Measurements from ENCODE around the gene IFIT1B.
"Not testable (repeated sequence)": the region's sequence is repeated elsewhere in the genome, so short reads cannot be mapped to it uniquely, and the experiment has no call there.

The IFIT1B gene

GRCh38 chr10:89410551-89410950 is 32.7 kb downstream of the IFIT1B start:
- no CpG with 5 or more reads among the region's 5 CpGs for WGBS (ENCODE audit: extremely low coverage, insufficient coverage, insufficient read length)

GRCh38 chr10:89411135-89411534 is 33.3 kb downstream of the IFIT1B start:
- H2BK5ac ChIP-seq (ENCODE audit: low read depth, low read length, poor library complexity); H3K36me3 ChIP-seq (ENCODE audit: control insufficient read depth in 1 of 2, insufficient read depth in 2 of 2, low read length in 2 of 2); H3K14ac ChIP-seq (ENCODE audit: low read length); H3K4me1 ChIP-seq (ENCODE audit: control insufficient read depth in 1 of 2, insufficient read depth in 2 of 2, low read length in 2 of 2); H3K18ac ChIP-seq (ENCODE audit: low read length); H3K9ac ChIP-seq (ENCODE audit: low read length); H4K12ac ChIP-seq (ENCODE audit: low read depth, low read length); H4K91ac ChIP-seq (ENCODE audit: low read depth, low read length); H3K9me3 ChIP-seq (ENCODE audit: insufficient read depth, low read depth, low read length); H2AFZ ChIP-seq (ENCODE audit: insufficient read depth, low read length, poor library complexity); H3K4me3 ChIP-seq (ENCODE audit: low read depth, low read length); H4K8ac ChIP-seq (ENCODE audit: low read depth, low read length); H3K79me1 ChIP-seq (ENCODE audit: low read length); H2BK120ac ChIP-seq (ENCODE audit: insufficient read depth, low read length, poor library complexity); H2BK12ac ChIP-seq (ENCODE audit: low read length); H3K27ac ChIP-seq (ENCODE audit: low read depth, low read length); DNase-seq; H3K79me2 ChIP-seq (ENCODE audit: control insufficient read depth, insufficient read depth, low read length, poor library complexity); H2AK5ac ChIP-seq (ENCODE audit: low read length); H3K23ac ChIP-seq (ENCODE audit: low read length); H3K4ac ChIP-seq (ENCODE audit: low read depth, low read length); H3K4me2 ChIP-seq (ENCODE audit: low read length): not testable (repeated sequence)
- peaks cover 13% of the 10 kb centered on the region for H3K27me3 ChIP-seq (ENCODE audit: insufficient read depth, low read length)
- no CpG with 5 or more reads among the region's 2 CpGs for WGBS (ENCODE audit: extremely low coverage, insufficient coverage, insufficient read length)

More at GRCh38 chr10:89410551-89410950, 32.7 kb downstream of the IFIT1B start:
- not testable (repeated sequence) for H3K79me2 ChIP-seq (ENCODE audit: control insufficient read depth, insufficient read depth, low read length, poor library complexity); DNase-seq; H4K91ac ChIP-seq (ENCODE audit: low read depth, low read length); H3K4me1 ChIP-seq (ENCODE audit: control insufficient read depth in 1 of 2, insufficient read depth in 2 of 2, low read length in 2 of 2); H2BK120ac ChIP-seq (ENCODE audit: insufficient read depth, low read length, poor library complexity); H3K4me3 ChIP-seq (ENCODE audit: low read depth, low read length); H3K18ac ChIP-seq (ENCODE audit: low read length); H3K14ac ChIP-seq (ENCODE audit: low read length); H3K9ac ChIP-seq (ENCODE audit: low read length); H2AFZ ChIP-seq (ENCODE audit: insufficient read depth, low read length, poor library complexity); H2BK12ac ChIP-seq (ENCODE audit: low read length); H3K27ac ChIP-seq (ENCODE audit: low read depth, low read length); H2BK5ac ChIP-seq (ENCODE audit: low read depth, low read length, poor library complexity); H3K4ac ChIP-seq (ENCODE audit: low read depth, low read length); H3K9me3 ChIP-seq (ENCODE audit: insufficient read depth, low read depth, low read length); H3K79me1 ChIP-seq (ENCODE audit: low read length); H4K12ac ChIP-seq (ENCODE audit: low read depth, low read length); H2AK5ac ChIP-seq (ENCODE audit: low read length); H4K8ac ChIP-seq (ENCODE audit: low read depth, low read length); H3K36me3 ChIP-seq (ENCODE audit: control insufficient read depth in 1 of 2, insufficient read depth in 2 of 2, low read length in 2 of 2); H3K23ac ChIP-seq (ENCODE audit: low read length); H3K4me2 ChIP-seq (ENCODE audit: low read length)
- peaks cover 13% of the 10 kb centered on the region for H3K27me3 ChIP-seq (ENCODE audit: insufficient read depth, low read length)

GRCh38 chr10:89412276-89412675 is 34.4 kb downstream of the IFIT1B start:
- not testable (repeated sequence) for H4K91ac ChIP-seq (ENCODE audit: low read depth, low read length); DNase-seq; H4K8ac ChIP-seq (ENCODE audit: low read depth, low read length); H3K36me3 ChIP-seq (ENCODE audit: control insufficient read depth in 1 of 2, insufficient read depth in 2 of 2, low read length in 2 of 2); H2BK120ac ChIP-seq (ENCODE audit: insufficient read depth, low read length, poor library complexity); H3K79me1 ChIP-seq (ENCODE audit: low read length); H3K4ac ChIP-seq (ENCODE audit: low read depth, low read length); H3K18ac ChIP-seq (ENCODE audit: low read length); H2BK12ac ChIP-seq (ENCODE audit: low read length); H2BK5ac ChIP-seq (ENCODE audit: low read depth, low read length, poor library complexity); H4K12ac ChIP-seq (ENCODE audit: low read depth, low read length); H3K4me1 ChIP-seq (ENCODE audit: control insufficient read depth in 1 of 2, insufficient read depth in 2 of 2, low read length in 2 of 2); H3K9ac ChIP-seq (ENCODE audit: low read length); H3K79me2 ChIP-seq (ENCODE audit: control insufficient read depth, insufficient read depth, low read length, poor library complexity); H3K4me2 ChIP-seq (ENCODE audit: low read length); H3K9me3 ChIP-seq (ENCODE audit: insufficient read depth, low read depth, low read length); H3K4me3 ChIP-seq (ENCODE audit: low read depth, low read length); H3K14ac ChIP-seq (ENCODE audit: low read length); H2AFZ ChIP-seq (ENCODE audit: insufficient read depth, low read length, poor library complexity); H3K27ac ChIP-seq (ENCODE audit: low read depth, low read length); H3K23ac ChIP-seq (ENCODE audit: low read length); H2AK5ac ChIP-seq (ENCODE audit: low read length)
- peaks cover 13% of the 10 kb centered on the region for H3K27me3 ChIP-seq (ENCODE audit: insufficient read depth, low read length)
- WGBS (ENCODE audit: extremely low coverage, insufficient coverage, insufficient read length): no CpG with 5 or more reads among the region's 10 CpGs

GRCh38 chr10:89413398-89413912 is 35.6 kb downstream of the IFIT1B start:
- Histone ChIP-seq H3K23ac (ENCODE audit: low read length) (no peak overlapping the region), H4K12ac (ENCODE audit: low read depth, low read length) (no peak overlapping the region), H3K79me2 (ENCODE audit: control insufficient read depth, insufficient read depth, low read length, poor library complexity) (peaks cover 4% of the 10 kb centered on the region), H2BK120ac (ENCODE audit: insufficient read depth, low read length, poor library complexity) (no peak overlapping the region), H2BK5ac (ENCODE audit: low read depth, low read length, poor library complexity) (no peak overlapping the region), H3K18ac (ENCODE audit: low read length) (no peak overlapping the region), H3K27ac (ENCODE audit: low read depth, low read length) (no peak overlapping the region), H3K4me2 (ENCODE audit: low read length) (no peak overlapping the region), H3K4ac (ENCODE audit: low read depth, low read length) (no peak overlapping the region), H3K9ac (ENCODE audit: low read length) (no peak overlapping the region), H4K91ac (ENCODE audit: low read depth, low read length) (no peak overlapping the region), H3K27me3 (ENCODE audit: insufficient read depth, low read length) (peaks cover 13% of the 10 kb centered on the region), H3K79me1 (ENCODE audit: low read length) (no peaks in the 10 kb centered on the region), H2AK5ac (ENCODE audit: low read length) (no peak overlapping the region), H3K4me1 (ENCODE audit: control insufficient read depth in 1 of 2, insufficient read depth in 2 of 2, low read length in 2 of 2) (peaks cover 4% of the 10 kb centered on the region in 2 experiments), H4K8ac (ENCODE audit: low read depth, low read length) (no peak overlapping the region), H2BK12ac (ENCODE audit: low read length) (no peak overlapping the region), H3K36me3 (ENCODE audit: control insufficient read depth in 1 of 2, insufficient read depth in 2 of 2, low read length in 2 of 2) (no peaks in the 10 kb centered on the region), H3K9me3 (ENCODE audit: insufficient read depth, low read depth, low read length) (peaks cover 2% of the 10 kb centered on the region), H3K14ac (ENCODE audit: low read length) (no peak overlapping the region), H3K4me3 (ENCODE audit: low read depth, low read length) (no peak overlapping the region), H2AFZ (ENCODE audit: insufficient read depth, low read length, poor library complexity) (no peak overlapping the region)
- no CpG with 5 or more reads among the region's 7 CpGs for WGBS (ENCODE audit: extremely low coverage, insufficient coverage, insufficient read length)
- no peak for DNase-seq

Data from trophoblast cell (in vitro differentiated cells and primary cell).